ENCODE measurements around the gene AFM.

DNA sequence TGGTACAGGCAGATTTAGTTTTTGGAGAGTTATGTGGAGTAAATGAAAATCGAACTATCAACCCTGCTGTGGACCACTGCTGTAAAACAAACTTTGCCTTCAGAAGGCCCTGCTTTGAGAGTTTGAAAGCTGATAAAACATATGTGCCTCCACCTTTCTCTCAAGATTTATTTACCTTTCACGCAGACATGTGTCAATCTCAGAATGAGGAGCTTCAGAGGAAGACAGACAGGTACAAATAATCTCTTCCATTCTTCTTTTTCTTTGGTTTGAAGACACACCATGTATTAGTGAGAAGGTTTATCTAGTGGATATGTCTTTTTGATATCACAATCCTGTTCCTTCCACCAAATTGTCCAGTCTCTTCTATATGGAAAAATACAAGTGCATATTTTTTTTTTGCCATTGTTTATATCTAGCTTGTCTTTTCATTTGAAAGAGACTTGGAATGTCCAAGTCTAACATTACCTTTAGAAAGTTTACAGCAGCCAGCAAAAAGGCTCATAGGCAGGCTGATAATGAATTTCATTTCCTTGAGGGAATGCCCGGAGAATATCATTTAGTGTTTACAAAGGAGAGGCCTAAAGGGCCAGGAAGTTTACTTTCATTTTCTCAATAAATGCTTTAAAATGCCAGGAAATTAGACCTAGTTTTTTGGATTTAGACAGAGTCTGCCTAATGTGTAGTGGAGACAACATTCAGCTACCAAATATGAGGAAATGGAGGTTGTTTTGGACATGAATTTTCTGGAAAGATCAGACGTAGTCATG, 18.6 kb downstream of the AFM start:
- TF ChIP-seq POLR2A (IDR thresholded peaks at IDR 0.05) (no peak), EP300 (IDR thresholded peaks at IDR 0.05) (no peak), CTCF (IDR thresholded peaks at IDR 0.05) (no peak), POLR2AphosphoS5 (IDR thresholded peaks at IDR 0.05) (no peak)

Measured in sigmoid colon (tissue), 4 donors.